ENCODE measurements around the gene NOS3.
"Not testable (repeated sequence)": the region's sequence is repeated elsewhere in the genome, so short reads cannot be mapped to it uniquely, and the experiment has no call there.

Gene NOS3

DNA sequence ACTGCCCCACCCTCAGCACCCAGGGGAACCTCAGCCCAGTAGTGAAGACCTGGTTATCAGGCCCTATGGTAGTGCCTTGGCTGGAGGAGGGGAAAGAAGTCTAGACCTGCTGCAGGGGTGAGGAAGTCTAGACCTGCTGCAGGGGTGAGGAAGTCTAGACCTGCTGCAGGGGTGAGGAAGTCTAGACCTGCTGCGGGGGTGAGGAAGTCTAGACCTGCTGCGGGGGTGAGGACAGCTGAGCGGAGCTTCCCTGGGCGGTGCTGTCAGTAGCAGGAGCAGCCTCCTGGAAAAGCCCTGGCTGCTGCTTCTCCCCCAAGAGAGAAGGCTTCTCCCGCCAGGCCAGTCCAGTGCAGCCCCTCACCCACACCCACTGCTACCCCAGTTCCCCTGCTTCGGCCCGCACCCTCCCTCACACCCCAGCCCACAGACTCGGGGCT lies 6.3 kb downstream of the NOS3 start:
- in situ Hi-C loops (cut with MboI; ENCODE audit: low sequenced_read_pairs) = no loop called here

DNA sequence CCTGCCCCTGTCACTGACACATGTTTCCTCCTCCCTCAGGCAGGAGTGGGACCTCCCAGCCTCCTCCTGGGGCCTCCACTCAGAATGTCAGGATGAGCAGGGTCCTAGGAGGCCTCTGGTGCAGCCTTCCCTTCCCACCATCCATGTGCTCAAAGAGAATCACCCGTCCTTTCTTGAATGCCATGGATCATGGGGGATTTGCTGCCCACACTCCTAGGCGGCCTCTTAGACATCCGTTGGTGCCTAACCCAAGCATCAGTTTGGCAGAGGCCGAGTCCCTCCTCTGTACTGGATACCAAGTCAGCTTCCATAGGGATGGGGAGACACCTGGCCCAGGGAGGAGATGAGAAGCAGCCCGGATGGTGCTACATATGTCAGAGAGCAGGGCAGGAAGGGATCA lies 7.0 kb downstream of the NOS3 start:
- in situ Hi-C loops (cut with MboI; ENCODE audit: low sequenced_read_pairs) = no loop called here

DNA sequence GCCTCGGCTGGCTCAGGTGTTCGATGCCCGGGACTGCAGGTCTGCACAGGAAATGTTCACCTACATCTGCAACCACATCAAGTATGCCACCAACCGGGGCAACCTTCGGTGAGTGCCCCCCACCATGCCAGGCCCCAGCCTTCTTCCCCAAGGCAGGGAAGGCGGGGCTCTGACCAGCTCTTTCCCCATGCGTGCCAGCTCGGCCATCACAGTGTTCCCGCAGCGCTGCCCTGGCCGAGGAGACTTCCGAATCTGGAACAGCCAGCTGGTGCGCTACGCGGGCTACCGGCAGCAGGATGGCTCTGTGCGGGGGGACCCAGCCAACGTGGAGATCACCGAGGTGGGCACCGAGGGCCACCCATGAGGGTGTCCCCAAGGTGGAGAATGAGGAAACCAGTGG lies 7.5 kb downstream of the NOS3 start:
- in situ Hi-C loops (cut with MboI; ENCODE audit: low sequenced_read_pairs) = no loop called here

DNA sequence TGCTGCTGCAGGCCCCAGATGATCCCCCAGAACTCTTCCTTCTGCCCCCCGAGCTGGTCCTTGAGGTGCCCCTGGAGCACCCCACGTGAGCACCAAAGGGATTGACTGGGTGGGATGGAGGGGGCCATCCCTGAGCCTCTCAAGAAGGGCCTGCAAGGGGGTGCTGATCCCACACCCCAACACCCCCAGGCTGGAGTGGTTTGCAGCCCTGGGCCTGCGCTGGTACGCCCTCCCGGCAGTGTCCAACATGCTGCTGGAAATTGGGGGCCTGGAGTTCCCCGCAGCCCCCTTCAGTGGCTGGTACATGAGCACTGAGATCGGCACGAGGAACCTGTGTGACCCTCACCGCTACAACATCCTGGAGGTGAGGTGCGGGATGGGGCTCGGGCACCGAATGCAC lies 8.2 kb downstream of the NOS3 start:
- in situ Hi-C loops (cut with MboI; ENCODE audit: low sequenced_read_pairs) = no loop called here

DNA sequence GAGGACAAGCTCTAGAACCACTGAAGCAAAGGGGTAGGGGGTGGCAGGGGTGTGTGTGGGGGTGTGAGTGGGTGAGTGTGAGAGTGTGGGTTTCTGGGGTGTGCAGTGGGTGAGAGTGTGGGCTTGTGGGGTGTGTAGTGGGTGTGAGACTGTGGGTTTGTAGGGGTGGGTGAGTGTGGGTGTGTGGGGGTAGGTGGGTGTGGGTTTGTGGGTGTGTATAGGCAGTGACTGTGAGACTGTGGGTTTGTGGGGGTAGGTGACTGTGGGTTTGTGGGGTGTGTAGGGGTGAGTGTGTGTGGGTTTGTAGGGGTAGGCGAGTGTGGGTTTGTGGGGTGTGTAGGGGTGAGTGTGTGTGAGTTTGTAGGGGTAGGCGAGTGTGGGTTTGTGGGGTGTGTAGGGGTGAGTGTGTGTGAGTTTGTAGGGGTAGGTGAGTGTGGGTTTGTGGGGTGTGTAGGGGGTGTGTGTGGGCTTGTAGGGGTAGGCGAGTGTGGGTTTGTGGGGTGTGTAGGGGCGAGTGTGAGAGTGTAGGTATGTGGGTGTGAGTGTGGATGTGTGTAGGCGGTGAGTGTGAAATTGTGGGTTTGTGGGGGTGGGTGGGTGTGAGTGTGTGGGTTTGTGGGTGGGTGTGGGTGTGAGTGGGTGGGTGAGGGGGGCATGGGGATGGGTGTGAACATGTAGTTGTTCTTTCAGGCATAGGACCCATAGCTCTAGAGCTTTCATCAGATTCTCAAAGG lies 8.8 kb downstream of the NOS3 start:
- in situ Hi-C loops (cut with MboI; ENCODE audit: low sequenced_read_pairs) = no loop called here

DNA sequence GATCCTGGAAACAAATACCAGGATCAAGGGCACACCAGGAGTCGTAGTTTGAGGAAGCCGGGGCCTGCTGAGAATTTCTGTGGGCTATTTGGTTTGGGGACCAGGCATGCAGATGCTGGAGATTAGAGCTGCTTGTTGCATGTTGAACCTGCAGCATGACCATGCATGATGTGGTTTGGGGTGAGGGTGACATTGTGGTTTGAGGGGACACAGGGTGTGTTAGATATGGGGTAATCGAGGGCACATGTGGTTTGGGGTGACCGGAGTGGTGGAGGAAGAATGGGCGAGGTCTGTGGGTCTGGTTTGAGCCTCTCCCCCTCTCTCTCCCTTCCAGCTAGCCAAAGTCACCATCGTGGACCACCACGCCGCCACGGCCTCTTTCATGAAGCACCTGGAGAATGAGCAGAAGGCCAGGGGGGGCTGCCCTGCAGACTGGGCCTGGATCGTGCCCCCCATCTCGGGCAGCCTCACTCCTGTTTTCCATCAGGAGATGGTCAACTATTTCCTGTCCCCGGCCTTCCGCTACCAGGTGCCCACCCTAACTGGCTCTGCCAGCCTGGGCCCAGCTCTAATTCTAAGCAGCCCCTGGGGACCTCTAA lies 10.2 kb downstream of the NOS3 start:
- in situ Hi-C loops (cut with MboI; ENCODE audit: low sequenced_read_pairs) = no loop called here

DNA sequence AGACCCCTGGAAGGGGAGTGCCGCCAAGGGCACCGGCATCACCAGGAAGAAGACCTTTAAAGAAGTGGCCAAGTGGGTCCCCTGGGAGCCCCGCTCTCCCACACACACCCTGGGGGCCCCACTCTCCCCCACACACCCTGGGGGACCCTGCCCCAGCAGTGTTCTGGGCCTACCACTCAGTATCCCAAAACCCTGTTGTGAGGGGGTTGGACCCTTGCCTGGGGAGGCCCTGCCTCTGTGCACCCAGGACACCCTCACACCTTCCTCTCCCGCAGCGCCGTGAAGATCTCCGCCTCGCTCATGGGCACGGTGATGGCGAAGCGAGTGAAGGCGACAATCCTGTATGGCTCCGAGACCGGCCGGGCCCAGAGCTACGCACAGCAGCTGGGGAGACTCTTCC lies 10.7 kb downstream of the NOS3 start:
- in situ Hi-C loops (cut with MboI; ENCODE audit: low sequenced_read_pairs) = no loop called here

DNA sequence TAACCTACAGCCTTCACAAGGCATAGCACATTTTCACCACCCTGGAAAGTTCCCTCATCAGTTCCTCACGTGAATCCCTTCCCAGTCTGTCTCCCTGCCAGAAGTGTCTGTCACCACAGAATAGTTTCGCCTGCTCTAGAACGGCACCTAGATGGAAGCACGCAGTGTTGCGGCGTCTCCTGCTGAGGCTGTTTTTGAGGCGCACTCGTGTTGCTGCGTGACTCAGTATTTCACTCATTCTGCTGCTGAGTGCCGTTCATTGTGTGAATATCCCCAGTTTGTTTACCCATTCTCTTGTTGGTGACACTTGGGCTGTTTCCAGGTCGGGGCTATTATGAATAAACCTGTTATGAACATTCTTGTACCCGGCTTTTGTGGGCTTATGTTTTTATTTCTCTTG lies 12.8 kb downstream of the NOS3 start:
- in situ Hi-C loops (cut with MboI; ENCODE audit: low sequenced_read_pairs) = no loop called here

DNA sequence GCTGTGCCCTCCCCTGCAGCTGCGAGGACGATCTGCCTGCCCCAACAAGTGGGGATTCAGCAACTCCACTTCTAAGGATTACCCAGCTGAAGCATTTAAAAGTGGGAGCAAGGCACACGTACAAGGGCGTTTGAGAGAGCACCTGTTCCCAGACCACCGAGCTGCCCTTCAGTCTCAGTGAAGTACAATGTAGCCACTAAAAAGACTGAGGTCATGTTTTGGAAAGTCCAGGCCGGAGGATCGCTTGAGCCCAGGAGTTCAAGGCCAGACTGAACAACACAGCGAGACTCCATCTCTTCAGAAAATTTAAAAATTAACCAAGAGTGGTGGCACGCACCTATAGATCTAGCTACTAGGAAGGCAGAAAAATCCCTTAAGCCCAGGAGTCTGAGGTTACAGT lies 14.7 kb downstream of the NOS3 start:
- in situ Hi-C loops (cut with MboI; ENCODE audit: low sequenced_read_pairs) = no loop called here

DNA sequence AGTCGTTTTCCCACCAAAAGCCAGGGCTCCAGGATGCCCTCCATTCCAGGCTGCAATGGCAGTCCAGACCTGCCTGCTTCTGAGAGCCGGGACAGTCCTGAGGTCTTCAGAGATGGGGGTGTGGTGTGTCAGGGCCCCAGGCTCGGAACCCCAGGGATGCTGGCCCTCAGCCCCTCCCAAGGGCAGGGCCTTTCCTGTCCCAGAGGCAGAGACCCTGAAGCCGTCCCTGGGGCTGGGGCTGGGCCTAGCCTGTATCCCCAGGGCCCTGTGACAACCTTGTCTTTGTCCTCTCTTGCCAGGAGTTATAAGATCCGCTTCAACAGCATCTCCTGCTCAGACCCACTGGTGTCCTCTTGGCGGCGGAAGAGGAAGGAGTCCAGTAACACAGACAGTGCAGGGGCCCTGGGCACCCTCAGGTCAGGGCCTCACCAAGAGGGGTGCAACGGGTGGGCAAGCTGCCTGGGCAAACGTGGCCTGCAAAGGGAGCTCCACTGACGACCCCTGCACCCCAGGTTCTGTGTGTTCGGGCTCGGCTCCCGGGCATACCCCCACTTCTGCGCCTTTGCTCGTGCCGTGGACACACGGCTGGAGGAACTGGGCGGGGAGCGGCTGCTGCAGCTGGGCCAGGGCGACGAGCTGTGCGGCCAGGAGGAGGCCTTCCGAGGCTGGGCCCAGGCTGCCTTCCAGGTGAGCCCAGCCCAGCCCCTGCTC lies 15.9 kb downstream of the NOS3 start:
- in situ Hi-C loops (cut with MboI; ENCODE audit: low sequenced_read_pairs) = no loop called here

DNA sequence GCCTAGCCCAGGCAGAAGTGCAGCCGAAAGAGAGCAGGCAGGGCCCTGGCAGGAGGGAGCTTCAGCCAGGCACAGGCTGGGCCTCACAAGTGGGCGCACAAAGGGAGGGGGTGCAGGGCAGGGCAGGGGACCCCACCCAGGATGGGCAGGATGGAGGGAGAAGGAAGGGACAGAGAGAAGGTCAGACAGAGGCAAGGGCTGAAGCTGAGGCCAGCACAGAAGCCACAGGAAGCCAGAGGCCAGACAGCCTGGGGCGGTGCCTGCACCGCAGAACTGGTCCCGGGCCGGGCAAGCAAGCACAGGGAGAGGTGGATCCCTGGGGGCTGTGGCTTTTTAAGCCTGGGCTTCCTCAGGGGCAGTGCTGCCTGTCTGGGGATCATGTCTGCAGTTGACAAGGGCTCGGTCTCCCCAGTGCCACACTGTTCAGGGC lies 16.7 kb downstream of the NOS3 start:
- in situ Hi-C loops (cut with MboI; ENCODE audit: low sequenced_read_pairs) = no loop called here

DNA sequence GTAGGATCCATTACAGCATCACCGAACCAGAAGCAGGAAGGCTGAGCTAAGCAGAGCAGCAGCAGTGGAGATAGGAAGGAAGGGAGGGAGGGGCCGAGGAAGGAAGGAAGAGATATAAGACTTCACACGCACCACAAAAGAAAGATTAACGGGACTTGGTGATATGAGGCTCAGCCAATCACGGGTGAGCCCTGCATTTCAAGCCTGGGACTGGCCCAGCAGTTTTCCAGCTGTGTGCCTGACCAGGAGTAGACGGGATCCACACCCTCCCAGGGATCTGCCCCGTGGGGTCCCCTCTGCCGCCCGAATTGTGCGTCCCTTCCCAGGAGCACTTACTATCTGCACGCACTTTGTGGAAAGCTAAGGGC lies 17.3 kb downstream of the NOS3 start:
- in situ Hi-C loops (cut with MboI; ENCODE audit: low sequenced_read_pairs) = no loop called here

DNA sequence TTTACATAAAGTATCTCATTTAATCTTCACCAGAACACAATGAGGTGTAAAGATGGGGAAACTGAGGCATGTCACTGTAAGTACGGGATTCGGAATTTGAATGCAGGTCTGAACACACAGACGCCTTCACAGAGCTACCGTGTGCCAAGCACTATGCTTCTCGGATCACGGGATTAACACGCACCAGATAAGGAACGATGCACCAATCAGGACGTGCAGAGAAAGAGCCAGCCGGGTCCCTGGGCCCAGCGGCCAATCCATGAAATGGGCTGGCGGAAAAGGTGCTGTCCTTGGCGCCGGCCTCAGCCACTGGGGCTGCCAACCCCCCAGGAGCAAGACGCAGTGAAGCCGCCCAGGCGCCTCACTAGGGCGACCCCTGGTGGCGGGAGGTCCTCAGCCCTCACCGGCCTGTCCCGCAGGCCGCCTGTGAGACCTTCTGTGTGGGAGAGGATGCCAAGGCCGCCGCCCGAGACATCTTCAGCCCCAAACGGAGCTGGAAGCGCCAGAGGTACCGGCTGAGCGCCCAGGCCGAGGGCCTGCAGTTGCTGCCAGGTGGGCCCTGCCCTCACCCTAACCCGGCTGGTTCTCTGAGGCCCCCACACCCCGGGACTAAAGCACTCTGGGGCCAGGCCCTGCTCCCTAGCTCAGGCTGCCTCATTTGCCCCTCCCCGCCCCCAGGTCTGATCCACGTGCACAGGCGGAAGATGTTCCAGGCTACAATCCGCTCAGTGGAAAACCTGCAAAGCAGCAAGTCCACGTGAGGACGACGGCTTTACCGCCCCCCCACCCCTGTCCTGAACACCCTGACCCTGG lies 17.9 kb downstream of the NOS3 start:
- in situ Hi-C loops (cut with MboI; ENCODE audit: low sequenced_read_pairs) = no loop called here

DNA sequence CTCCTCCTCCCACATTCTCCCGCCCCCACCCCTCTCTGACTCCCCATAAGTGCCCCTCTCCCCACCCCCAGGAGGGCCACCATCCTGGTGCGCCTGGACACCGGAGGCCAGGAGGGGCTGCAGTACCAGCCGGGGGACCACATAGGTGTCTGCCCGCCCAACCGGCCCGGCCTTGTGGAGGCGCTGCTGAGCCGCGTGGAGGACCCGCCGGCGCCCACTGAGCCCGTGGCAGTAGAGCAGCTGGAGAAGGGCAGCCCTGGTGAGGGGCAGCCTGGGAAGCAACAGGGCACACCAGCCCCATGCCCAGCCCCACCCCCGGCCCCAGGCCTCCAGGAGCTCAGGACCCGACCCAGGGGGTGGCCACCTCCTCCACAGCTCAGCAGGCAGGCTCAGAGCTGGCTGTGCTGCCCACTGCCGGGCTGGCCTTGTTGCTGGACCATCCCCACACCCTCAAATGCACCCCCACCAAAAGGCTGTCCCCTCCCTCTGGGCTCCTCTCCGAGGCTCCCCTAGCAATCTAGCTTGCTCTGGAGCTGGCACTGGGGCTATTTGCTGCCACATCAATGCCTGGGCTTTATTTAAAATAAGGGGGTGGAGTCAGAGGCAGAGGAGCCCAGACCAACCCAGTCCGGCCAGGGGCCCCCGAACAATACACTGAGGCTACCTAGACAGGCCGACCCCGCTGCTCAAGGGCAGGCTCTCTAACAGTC lies 18.7 kb downstream of the NOS3 start:
- in situ Hi-C loops (cut with MboI; ENCODE audit: low sequenced_read_pairs) = no loop called here

DNA sequence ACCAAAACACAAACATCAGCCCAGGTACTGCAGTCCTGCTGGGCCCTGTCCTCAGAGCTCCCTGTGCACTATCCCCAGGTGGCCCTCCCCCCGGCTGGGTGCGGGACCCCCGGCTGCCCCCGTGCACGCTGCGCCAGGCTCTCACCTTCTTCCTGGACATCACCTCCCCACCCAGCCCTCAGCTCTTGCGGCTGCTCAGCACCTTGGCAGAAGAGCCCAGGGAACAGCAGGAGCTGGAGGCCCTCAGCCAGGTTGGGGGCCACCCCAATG lies 19.2 kb downstream of the NOS3 start:
- in situ Hi-C loops (cut with MboI; ENCODE audit: low sequenced_read_pairs) = no loop called here

DNA sequence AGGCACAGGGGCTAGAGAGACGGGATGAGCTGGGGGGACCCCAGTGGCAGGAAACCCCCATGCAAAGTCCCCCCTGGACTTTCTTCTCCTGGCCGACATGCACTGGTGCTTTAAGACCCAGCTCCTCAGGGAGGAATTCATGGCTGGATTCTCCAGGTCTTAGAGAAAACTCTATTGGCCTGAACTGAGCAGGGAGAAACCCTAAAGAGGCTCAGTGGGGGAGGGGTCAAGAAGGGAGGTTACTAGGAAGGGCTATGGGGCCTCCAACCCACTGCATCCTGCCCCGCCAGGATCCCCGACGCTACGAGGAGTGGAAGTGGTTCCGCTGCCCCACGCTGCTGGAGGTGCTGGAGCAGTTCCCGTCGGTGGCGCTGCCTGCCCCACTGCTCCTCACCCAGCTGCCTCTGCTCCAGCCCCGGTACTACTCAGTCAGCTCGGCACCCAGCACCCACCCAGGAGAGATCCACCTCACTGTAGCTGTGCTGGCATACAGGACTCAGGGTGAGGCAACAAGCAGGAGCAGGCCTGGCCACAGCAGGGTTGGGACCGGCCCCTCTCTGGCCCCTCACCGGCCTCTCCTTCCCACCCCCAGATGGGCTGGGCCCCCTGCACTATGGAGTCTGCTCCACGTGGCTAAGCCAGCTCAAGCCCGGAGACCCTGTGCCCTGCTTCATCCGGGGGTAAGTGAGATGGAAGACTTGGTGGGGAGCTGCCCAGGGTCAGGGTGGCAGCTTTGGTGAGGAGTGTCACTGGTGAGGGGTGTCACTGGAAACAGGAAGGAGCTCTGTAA lies 19.7 kb downstream of the NOS3 start:
- in situ Hi-C loops (cut with MboI; ENCODE audit: low sequenced_read_pairs) = no loop called here

DNA sequence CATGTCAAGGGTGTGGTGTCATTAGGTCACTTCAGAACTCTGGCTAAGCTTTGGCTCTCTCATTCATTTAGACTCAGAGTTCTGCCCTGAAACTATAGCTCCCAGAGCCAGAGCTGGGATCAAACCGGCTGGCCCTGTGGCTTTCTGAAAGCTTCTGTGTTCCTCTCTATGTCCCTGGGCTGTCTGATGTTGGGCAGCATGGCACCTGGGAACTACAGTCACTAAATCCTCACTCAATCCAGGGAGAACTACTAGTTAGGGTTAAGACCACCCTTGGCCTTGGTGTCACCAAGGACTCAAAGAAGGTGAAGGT lies 20.2 kb downstream of the NOS3 start:
- in situ Hi-C loops (cut with MboI; ENCODE audit: low sequenced_read_pairs) = no loop called here

DNA sequence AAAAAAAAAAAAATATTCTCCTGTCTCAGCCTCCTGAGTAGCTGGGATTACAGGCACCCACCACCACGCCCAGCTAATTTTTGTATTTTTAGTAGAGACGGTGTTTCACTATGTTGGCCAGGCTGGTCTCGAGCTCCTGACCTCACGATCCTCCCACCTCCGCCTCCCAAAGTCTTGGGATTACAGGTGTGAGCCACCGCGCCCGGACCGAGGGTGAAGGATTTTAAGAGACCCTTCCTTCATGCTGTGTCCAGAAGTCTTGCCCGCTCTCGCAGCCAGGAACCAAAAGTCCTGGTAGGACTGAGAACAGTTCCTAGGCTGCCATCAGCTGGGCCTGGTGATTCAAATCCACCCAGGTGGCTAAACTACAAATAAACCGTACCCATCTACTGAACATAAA lies 20.8 kb downstream of the NOS3 start:
- in situ Hi-C loops (cut with MboI; ENCODE audit: low sequenced_read_pairs) = not testable (repeated sequence)

DNA sequence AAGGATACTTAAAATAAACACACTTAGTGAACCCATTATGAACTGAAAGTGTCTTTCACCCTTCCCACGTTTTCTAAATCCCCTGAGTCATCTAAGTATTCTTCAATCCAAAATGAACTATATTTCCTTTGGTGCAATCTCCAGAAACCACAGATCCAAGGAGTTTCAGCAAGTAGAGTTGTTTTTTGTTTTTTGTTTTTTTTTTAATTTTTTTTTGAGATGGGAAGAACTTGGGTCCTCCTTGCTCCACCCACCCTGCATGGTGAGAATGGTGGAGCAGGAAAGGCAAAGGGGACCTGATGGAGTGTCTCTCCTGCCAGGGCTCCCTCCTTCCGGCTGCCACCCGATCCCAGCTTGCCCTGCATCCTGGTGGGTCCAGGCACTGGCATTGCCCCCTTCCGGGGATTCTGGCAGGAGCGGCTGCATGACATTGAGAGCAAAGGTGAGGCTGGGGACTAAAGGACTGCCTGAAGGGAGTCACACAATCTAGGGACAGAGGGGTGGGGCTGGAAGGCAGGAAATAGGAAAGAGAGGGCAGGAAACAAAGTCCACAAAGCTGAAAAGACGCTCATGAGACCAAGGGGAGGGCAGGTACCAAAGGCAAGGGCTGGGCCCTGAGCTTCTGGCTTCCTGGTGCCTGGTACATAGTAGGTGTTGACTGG lies 21.3 kb downstream of the NOS3 start:
- in situ Hi-C loops (cut with MboI; ENCODE audit: low sequenced_read_pairs) = no loop called here

DNA sequence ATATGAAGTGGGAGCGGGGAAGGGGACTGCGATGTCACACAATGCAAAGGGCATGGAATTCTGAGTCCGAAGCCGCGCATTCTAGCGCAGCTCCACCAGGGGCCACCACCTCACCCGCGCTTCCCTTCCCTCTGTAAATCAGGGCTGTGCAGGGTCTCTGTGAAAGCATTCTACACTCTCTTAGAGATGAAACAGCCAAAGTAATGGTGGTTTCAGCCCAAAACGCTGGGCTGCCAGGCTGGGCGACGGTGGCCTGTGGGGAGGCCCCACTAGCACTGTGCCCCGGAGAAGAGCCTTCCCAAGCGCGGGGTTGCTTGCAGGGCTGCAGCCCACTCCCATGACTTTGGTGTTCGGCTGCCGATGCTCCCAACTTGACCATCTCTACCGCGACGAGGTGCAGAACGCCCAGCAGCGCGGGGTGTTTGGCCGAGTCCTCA lies 22.1 kb downstream of the NOS3 start:
- in situ Hi-C loops (cut with MboI; ENCODE audit: low sequenced_read_pairs) = no loop called here
